Measurements from ENCODE around the gene RABL6.

DNA sequence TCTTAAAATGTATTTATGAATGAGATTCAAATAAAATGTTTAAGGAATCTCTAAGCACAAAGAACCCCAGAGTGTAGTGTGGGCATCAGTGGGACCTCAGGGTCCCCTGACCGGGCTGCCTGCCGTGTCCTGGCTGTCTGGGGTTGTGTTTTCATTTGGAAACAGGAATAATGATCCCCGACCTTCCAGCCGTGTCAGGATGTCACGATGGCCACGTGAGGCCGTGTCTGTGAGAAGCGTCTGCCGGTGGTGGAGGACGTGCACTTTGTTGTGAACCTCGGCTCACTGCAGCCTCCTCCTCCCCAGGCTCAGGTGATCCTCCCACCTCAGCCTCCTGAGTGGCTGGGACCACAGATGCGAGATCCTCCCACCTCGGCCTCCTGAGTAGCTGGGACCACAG lies 82.9 kb downstream of the RABL6 start:
- no peak for TF ChIP-seq ZNF211 (tag by site-specific recombination; IDR thresholded peaks at IDR 0.05; ENCODE audit: low read depth)
- no peak for TF ChIP-seq ZNF2 (tag by site-specific recombination; IDR thresholded peaks at IDR 0.05)
- no peak for TF ChIP-seq ZNF416 (tag by site-specific recombination; IDR thresholded peaks at IDR 0.05)
